Right kidney (tissue), 9 donors: ENCODE data around the gene NLRP6.
"Not testable (repeated sequence)": the region's sequence is repeated elsewhere in the genome, so short reads cannot be mapped to it uniquely, and the experiment has no call there.

ENCODE experiments used
- DNase-seq: peaks from one replicate; pipeline ENCODE4 v3.0.0-alpha.2; 2016
- long read RNA-seq, 8 donors: transcript quantifications; one replicate each; lab custom pipeline, GENCODE V29; 2026

NLRP6 gene
- long read RNA-seq, donor 1, result 0 reads
- long read RNA-seq, donor 2, result 0 reads
- long read RNA-seq, donor 3, result 0 reads
- long read RNA-seq, donor 4, result 0 reads
- long read RNA-seq, donor 5, result 0 reads
- long read RNA-seq, donor 6, result 0 reads
- long read RNA-seq, donor 7, result 0 reads
- long read RNA-seq, donor 8, result 0 reads

DNA sequence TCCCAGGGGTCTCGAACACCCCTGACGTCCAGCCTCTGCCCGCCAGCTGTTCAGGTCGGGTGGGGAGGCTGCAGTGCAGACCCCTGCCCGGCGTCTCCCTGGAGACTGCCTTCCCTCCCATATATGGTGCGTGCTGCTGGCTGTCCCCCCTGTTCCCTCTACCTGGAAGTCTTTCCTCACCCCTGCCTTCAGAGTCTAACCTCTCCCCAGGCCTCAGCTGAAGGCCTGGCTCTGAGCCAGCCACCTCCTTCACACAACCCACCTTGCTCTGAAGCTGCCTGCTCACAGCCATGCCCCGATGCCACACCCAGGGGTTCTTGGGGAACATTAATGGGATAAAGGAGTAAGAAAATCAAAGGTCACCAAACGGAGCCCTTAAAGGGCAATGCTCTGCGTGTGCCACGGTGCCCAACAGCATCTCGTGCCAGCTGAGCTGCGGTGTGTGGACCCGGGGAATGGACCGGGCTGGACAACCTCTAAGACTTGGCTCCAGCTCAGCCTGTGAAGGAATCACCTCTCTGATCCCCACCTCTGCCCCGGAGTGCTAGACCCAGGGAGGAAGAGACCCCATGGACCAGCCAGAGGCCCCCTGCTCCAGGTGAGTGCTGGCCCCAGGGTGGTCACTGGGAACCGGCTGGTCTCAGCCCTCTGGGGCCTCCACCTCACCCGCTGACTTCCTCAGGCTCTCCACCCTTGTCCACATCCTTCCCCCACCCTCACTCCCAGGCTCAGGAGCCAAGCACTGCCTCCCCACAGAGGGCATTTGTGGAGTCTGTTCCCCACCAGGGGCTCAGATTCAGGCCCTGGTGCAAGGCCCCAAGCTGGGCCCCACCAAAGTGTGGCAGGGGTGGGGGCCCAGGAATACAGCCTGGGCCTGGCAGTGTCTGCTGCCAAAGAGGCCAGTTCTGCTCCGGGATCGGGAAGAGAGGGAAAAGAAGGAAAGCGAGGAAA is at the start of gene NLRP6:
TSS of gene NLRP6 (plus strand) at position 407 of the 951 bp plus-strand sequence. CDS start at position 570, 163 bp downstream.
- DNase-seq, result peak; percentile 7

DNA sequence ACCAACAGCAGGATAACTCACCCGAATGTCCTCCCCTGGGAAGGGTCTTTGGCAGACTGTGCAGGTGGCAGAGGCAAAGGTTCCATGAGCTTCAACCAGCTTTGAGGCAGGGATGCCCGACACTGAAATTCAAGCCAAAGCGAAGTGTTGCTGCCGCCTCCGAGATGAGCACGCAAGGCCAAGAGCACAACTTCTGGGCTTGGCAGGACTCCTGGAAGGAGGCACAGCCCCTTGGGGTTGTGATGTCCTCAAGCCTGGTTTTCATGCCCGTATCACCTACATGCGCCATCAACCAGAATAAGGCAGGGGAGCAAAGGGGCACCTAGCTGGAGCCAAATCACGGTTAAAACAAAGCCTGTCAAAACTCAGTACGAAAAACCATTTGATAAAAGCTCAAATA is 47.8 kb upstream of the NLRP6 start:
- DNase-seq, result no peak

DNA sequence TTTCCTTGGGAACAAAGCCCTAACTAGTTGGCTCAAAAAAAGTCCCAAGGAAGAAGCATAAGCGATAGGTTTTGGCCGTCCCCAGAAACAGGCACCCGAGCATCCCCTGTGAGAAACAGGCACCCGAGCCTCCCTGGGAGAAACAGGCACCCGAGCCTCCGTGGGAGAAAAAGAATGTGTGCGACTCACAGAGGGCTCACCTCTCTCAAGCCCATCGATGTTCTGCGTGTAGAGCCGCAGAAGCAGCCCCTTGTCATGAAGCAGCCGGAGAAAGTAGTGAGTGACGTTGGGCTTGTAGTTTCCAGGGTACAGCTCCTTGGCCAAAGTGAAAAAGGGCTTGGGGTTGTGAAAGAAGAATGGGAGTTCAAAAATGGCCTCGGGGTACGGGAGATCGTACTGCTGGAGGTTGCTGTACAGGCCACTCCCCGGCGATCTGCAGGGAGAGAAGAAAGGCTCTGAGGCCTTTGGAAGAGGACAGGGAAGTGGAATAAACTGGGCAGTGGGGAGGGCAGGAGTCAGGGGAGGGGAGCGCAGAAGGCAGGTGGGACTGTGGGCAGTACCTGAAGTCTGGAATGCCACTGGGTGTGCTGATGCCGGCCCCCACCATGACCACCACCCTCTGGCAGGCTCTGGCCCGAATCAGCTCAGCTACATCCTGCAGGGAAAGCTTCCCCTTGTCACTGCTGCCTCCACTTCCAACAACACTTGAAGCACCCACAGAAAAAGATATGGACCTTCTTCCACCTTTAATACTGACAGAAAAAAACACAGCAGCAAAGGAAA is 45.2 kb upstream of the NLRP6 start:
- no peak for DNase-seq

DNA sequence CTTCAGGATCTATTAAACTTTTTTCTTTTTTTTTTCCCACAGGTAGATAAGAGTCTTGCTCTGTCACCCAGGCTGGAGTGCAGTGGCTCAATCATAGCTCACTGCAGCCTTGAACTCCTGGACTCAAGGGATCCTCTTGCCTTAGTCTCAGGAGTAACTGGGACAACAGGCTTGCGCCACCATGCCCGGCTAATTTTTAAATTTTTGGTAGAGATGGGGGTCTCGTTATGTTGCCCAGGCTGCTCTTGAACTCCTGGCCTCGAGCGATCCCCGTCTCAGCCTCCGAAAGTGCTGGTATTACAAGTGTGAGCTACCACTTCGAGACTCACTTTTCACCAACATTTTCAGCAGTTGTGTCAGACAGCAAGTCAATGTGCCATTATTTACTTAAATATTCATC is 43.0 kb upstream of the NLRP6 start:
- DNase-seq, result no peak

DNA sequence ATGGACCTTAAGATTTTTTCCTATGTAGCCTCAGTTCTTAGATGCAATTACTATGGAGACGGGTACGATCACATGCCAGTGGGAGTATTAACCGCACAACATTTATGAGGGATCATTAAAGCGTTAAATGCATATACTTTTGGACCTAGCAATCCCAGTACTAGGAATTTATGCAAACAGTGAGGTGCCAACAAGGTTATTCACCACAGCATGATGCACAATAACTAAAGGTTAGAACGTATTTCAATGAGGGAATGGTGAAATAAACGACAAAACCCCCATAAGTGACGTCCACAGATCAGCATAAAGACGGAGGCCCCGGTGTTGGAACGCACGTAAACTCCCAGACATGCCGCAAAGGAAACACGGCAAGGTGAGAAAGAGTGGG is 42.6 kb upstream of the NLRP6 start:
- no peak for DNase-seq

DNA sequence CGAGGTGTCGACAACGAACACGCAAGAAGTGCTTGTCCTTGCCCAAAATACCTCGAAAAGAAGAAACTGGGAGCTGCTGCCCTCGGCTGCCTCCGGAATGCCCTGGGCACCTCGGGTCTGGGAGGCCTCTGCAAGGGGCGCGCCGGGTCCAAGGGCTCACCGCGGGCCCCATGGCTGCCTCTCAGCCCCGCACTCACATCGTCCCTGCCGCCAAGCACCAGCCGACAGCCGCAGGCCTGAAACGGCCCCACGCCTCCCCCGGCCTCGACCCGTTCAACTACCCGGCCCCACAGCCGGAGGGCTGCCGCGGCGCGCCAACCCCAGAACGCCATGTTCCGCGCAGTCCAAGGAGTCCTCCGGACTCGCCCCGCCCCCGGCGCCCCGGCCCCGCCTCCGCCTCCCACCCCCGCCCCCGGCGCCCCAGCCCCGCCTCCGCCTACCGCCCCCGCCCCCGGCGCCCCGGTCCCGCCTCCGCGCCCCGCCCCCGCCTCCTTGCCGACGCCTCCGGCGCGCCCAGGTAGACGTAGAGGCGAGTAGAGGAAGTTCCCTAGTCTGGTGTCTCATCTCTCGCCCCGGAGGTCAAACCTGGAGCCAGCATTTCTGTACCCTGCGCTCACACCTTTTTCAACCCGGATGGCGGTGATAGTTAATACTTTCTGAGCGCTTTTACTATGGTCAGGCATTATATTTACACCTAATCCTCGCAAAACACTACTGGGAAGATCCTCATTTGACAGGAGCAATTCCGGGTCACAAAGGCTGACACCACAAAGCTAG is 42.0 kb upstream of the NLRP6 start, which contains the start of gene SIRT3:
TSS of gene SIRT3 (minus strand) at position 346 of the 777 bp plus-strand sequence. CDS start at position 332, 14 bp downstream.
- peak; percentile 94 for DNase-seq

DNA sequence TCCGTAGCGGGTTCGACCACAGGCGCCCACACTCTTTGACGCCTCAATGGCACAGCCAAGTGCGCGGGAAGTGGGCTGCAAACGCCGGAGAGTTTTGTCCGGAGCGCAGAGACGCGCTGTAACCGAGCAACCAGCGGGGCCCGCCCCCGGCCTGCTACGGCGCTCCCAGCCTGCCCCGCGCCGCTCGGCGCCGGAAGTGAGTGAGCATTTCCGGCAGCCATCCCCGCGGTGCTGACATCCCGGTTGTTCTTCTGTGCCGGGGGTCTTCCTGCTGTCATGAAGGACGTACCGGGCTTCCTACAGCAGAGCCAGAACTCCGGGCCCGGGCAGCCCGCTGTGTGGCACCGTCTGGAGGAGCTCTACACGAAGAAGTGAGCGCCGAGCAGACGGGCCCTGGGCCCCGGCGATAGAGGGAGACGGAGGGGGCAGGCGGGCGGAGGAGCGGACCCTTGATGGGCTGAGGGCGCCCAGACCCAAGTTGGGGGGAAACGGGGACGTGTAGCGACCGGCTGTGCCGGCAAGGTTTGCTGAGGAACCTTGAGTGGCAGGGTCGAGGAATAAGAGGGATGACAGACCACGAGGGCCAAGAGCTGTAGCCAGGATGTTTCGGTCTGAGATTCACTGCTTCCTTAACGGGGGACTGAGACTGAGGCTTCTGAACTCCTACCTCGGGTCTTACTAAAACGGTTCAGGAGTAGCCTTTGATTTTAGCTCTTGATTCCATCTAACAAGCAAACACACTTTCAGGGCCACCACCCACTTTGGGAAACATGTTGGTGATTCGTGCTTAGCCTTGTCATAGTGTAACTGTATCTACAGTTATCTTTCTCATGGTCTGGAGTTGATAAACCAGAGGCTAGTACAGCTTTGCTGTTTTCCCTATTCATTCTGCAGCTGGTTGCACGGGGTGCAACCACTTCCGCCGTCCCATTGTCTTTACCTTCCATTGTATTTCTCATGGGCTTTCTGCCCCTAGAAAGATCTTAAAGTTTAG is 41.1 kb upstream of the NLRP6 start, which contains the start of gene PSMD13:
TSS of gene PSMD13 (plus strand) at position 203 of the 994 bp plus-strand sequence. CDS start at position 277, 74 bp downstream.
- no peak for DNase-seq

DNA sequence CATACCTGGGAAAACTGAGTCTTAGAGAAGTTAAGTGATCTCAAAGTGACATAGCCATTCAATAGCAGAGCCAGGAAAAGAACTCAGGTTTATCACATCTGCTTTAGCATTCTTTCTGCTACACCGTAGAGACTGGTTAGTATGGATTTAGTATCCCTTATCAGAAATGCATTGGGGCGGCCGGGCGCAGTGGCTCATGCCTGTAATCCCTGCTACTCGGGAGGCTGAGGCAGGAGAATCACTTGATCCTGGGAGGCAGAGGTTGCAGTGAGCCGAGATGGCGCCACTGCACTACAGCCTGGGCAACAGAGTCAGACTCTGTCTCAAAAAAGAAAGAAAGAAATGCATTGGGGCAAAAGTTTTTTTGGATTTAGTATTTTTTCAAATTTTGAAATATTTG is 39.9 kb upstream of the NLRP6 start:
- DNase-seq, result not testable (repeated sequence)

DNA sequence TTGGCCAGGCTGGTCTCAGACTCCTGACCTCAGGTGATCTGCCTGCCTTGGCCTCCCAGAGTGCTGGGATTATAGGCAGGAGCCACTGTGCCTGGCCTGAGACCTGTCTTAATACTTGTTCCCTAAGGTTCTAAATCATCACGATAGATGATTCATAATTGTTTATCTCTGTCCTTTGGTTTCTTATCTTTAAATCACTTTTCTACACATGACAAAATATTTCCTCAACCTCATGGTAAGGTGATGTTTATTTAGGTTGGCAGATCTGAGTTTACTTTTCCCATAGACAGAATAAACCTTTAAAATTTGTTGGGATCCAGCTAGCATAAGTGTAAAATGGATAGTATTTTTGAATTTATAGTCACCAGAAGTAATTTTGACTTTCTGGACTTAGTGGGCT is 37.9 kb upstream of the NLRP6 start:
- no peak for DNase-seq

DNA sequence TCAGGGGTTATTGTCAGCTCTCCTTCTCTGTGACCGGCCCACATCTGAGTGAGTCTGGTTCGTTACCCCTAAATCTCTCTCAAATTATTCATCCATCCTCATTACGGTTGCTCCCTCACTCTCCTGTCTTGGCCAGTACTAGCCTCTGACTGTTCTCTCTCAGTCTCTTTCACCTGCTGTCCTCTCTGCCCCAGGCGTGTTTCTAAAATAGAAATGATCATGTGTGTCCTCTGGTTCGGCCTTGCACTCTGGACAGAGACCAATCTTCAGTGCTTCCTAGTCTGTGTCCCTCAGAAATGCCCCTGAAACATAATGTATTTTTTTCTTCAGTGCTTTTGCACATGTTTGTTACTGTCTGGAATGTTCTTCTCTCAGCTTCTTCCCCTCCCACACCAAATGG is 36.6 kb upstream of the NLRP6 start:
- DNase-seq, result no peak

DNA sequence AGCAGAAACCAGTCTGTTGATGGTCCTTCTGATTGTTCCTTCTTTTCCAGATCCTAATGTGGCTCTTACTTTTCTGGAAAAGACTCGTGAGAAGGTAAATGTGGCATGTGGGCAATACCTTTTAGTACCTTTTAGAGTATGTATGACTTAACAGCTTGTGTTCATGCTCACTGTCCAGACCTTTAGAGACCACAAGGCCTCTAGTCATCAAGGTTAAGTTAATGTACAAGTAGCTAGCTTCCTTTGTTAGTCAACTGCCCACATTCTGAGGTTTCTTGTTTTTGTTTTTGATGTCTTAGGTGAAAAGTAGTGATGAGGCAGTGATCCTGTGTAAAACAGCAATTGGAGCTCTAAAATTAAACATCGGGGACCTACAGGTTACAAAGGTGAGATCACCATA is 33.8 kb upstream of the NLRP6 start:
- DNase-seq, result no peak

DNA sequence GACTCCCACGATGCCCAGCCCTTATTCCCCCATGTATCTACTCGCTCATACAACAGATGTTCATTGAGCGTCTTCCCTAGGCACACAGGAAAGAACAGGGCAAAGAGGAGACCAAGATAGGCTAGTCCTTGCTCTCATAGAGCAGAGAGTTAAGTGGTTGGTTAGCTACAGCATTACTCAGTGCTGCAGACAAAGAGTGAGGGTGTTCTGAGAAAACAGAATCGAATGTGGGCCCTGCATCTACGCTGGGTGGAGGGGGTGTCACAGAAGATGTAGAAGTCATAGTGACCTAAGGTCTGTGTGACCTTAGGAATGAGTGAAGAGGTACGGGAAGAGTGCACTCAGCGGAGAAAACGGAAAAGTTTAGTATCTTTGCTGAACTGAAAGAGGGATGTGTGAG is 29.1 kb upstream of the NLRP6 start:
- DNase-seq, result no peak

DNA sequence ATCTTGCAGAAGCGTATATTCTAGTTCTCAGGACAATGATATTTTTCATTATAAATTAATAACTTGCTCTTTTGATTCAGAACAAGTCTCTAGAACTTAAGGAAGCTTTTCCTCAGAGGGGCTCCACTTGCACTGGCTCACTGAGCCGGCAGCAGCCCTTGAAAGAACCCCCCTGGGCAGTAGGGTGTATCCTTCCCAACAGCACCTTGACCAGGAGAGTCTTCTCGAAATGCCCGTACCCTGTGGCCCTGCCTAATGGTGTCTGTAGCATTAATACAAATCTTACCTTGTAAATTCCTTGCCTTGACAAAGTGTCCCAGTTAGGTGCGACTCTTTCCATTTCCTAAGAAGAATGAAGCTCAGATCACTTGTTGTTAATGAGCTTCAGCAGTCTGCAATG is 27.9 kb upstream of the NLRP6 start:
- no peak for DNase-seq

DNA sequence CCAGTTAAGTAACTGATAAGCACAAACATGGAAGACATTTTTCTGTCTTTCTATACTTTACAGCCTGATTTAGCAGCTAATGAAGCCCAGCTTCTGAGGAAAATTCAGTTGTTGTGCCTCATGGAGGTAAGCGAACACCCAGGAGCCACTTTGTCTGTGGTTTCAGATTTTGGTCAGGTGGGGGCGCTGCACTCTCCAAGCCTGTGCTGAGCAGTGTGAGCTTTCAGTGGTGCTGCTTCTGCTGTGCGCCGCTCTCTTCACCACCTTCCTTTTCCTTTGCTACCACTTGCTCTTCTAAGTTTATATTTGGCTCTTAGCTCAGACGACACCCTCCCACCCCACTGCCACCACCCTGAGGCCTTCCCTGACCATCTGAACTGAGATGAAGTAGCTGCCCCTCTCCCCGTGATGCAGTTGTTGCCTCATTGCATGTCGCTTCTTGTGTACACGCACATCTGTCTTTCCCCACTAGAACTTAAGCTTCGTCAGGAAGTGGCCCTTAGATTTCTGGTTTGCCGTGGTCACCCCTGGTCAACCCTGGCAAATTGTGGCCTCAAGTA is 27.4 kb upstream of the NLRP6 start:
- no peak for DNase-seq

DNA sequence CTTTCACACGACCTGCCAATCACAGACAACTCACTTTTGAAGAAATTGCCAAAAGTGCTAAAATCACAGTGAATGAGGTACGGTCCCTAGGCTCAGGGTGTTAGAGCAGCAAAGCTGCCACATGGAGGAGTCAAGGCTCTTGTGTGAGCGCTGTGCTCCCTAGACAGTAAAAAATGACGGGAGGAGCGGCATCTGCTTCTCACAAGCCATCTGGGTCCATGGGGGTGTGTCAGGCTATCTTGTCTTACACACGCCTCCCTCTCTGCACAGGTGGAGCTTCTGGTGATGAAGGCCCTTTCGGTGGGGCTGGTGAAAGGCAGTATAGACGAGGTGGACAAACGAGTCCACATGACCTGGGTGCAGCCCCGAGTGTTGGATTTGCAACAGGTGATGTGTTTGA is 26.7 kb upstream of the NLRP6 start:
- no peak for DNase-seq

DNA sequence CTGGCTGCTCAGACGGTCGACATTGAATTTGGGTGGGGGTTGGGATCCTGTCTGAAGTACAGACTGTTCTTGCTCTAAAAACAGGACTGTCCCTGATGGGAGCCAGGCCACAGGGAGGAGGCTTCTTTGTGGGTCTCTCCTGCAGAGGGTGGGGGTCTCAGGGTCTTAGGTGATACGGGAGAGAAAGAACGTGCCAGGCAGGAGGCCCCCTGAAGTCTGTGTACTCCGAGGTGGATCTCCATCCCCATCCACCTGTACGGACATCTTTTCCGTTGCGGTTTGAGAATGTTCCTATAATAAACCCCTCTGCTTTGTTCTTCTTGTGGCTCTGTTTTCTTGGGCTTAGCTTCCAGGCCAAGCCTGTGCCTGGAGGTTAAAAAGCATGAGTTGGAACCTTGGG is 25.5 kb upstream of the NLRP6 start:
- DNase-seq, result no peak

DNA sequence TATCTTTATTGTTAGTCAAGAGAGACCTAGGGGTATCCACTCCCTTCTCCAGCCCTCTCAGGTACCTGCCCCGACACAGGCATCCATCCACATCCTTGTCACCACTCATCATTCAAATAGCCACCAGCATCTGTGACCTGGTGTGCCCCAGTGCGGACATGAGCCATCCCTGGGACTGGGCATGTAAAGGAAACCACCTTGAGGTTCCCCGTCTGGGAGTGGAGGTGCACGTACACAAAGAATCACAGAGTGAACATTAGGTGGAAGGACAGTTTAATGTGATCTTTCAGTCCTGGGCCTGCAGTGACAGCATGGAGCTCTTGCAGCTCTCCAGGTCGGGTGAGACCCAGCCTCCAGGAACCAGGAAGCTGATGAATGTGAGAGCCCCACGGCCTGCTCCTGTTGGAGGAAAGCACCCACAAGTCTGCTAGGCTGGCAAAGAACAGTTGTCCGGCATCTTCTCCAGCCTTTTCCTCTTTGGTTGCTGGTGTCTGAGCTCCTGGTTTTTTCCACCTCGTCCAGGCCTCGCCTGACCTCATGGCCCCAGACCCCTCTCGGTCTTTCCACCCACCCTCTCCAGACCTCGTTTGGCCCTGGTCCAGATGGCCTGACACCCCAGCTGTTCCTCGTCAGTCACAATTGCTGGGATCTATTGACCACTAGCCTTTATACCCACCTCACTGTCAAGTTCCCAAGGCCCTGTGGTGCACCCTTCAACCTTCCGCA is 24.9 kb upstream of the NLRP6 start:
- DNase-seq, result no peak

DNA sequence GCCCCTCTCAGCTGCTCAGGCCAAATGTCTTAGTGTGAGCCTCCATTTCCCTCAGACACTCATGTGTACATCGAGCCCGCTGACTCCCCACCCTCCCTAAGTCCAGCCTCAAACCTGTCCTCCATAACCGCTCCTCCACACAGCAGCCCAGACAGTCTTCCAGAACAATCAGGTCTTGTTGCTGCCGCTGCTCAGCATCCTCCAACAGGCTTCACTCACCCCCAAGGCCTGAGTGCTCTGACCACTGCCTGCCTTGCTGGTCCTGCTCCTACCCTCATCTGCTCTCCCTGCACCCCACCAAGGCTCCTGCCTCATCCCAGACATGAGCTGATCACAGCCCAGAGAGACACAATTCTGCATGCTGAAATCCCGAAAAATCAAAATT is 24.3 kb upstream of the NLRP6 start:
- no peak for DNase-seq

DNA sequence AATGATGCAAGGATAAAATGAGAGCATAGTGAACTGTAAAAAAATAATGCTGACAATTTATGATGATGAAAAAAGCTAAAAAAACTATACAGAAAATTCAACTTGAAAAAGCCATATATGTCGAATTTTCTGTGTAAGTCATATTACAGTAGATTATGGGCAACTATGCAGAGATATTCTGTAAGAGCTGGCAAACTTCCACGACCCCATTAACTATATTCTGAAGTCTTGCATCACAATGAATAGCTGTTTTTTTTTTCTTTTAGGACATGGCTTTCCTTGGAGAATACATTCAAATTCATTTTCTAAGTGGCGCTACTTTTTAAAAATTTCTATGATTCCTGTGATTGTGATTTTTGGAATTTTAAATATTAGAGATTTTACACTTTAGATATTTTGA is 23.0 kb upstream of the NLRP6 start:
- no peak for DNase-seq

DNA sequence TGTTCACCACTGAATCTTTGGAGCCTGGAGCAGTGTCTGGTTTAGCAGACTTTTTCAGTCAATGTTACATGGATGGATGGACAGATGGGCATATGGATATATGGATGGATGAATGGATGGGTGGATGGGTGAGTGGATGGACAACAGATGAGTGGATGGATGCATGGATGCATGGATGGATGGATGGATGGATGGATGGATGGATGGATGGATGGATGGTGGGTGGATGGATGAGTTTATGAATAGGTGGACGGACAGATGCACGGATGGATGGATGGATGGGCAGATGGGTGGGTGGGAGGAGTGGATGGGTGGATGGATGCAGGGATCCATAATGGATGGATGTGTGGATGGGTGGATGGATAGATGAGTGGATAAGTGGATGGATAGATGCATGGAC is 22.4 kb upstream of the NLRP6 start:
- DNase-seq, result no peak
